ENCODE measurements around the gene SEZ6L.

The SEZ6L gene

DNA sequence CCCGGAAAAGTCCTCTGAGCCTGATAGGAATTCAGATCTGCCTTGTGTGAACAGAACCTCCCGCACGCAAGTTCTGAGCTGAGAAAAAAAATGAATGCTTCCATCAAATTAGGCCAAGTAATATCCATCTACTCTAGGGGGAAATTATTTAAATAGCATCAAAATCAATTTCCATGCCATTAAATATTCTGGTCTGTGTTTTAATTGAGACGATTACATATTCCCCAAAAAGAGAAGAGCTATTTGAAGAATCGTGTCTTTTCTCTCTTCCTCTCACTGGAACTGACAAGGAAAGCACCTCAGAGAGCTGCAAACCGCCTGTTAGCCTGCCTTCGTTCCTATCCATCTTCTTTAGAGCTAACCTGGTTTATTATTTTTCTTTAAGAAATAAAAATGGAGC is 96.0 kb downstream of the SEZ6L start:
- no peak overlapping the region for H3K9ac ChIP-seq (ENCODE audit: low read depth, low read length)
- TF ChIP-seq, protein P1, sequence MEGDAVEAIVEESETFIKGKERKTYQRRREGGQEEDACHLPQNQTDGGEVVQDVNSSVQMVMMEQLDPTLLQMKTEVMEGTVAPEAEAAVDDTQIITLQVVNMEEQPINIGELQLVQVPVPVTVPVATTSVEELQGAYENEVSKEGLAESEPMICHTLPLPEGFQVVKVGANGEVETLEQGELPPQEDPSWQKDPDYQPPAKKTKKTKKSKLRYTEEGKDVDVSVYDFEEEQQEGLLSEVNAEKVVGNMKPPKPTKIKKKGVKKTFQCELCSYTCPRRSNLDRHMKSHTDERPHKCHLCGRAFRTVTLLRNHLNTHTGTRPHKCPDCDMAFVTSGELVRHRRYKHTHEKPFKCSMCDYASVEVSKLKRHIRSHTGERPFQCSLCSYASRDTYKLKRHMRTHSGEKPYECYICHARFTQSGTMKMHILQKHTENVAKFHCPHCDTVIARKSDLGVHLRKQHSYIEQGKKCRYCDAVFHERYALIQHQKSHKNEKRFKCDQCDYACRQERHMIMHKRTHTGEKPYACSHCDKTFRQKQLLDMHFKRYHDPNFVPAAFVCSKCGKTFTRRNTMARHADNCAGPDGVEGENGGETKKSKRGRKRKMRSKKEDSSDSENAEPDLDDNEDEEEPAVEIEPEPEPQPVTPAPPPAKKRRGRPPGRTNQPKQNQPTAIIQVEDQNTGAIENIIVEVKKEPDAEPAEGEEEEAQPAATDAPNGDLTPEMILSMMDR (IDR thresholded peaks at IDR 0.05; ENCODE audit: borderline replicate concordance, extremely low read depth, low read length, poor library complexity, severe bottlenecking), result no peak
- no peak for TF ChIP-seq EZH2 (IDR thresholded peaks at IDR 0.05; ENCODE audit: borderline replicate concordance, low read depth, low read length, severe bottlenecking)
- no peaks in the 10 kb centered on the region for H3K79me2 ChIP-seq (ENCODE audit: insufficient read depth, low read length)
- no peak for ATAC-seq (ENCODE audit: insufficient read depth, low read depth)
- no peaks in the 10 kb centered on the region for H3K4me1 ChIP-seq (ENCODE audit: insufficient read depth, low read length)
- DNase-seq, result no peak
- H3K4me2 ChIP-seq (ENCODE audit: insufficient read depth, low read length), result no peak overlapping the region
- H3K4me3 ChIP-seq (ENCODE audit: low read depth in 1 of 2, low read length in 2 of 2), result no peak overlapping the region
- H3K9me3 ChIP-seq (ENCODE audit: insufficient read depth, low read length, severe bottlenecking), result no peaks in the 10 kb centered on the region
- H2AFZ ChIP-seq (ENCODE audit: low read depth, low read length), result no peak overlapping the region
- no peaks in the 10 kb centered on the region for H3K36me3 ChIP-seq (ENCODE audit: insufficient read depth, low read length)
- H3K27me3 ChIP-seq (ENCODE audit: insufficient read depth, low read length, poor library complexity), result peaks cover 9% of the 10 kb centered on the region
- no peak overlapping the region for H3K27ac ChIP-seq (ENCODE audit: low read length)
- peaks cover 4% of the 10 kb centered on the region; the same call in 1 of the 2 replicates for H4K20me1 ChIP-seq (ENCODE audit: insufficient read depth, low read length)

DNA sequence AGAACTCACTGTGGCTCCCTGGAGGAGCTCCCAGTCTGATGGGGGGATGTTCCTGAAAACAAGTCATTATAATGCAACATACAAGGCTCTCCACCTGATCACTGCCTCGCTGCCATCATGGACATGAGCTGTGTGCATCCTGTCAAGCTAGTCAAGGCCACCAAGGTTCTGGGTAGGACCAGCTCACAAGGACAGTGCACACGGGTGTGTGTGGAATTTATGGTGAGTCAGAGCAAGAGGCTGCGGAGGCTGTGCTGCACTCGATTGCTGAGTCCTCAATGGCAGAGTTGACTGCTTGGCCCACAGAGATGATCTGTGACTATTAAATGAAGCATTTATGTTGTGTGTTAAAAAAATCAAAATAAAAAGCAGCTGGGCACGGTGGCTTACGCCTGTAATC is 96.6 kb downstream of the SEZ6L start:
- no peak overlapping the region for H2AFZ ChIP-seq (ENCODE audit: low read depth, low read length)
- H3K36me3 ChIP-seq (ENCODE audit: insufficient read depth, low read length), result no peaks in the 10 kb centered on the region
- no peak overlapping the region for H3K4me3 ChIP-seq (ENCODE audit: low read depth in 1 of 2, low read length in 2 of 2)
- no peak overlapping the region for H3K27ac ChIP-seq (ENCODE audit: low read length)
- no peaks in the 10 kb centered on the region for H3K4me1 ChIP-seq (ENCODE audit: insufficient read depth, low read length)
- TF ChIP-seq EZH2 (IDR thresholded peaks at IDR 0.05; ENCODE audit: borderline replicate concordance, low read depth, low read length, severe bottlenecking), result no peak
- TF ChIP-seq, protein P1 (IDR thresholded peaks at IDR 0.05; ENCODE audit: borderline replicate concordance, extremely low read depth, low read length, poor library complexity, severe bottlenecking), result no peak
- ATAC-seq (ENCODE audit: insufficient read depth, low read depth), result no peak
- no peaks in the 10 kb centered on the region for H3K79me2 ChIP-seq (ENCODE audit: insufficient read depth, low read length)
- H4K20me1 ChIP-seq (ENCODE audit: insufficient read depth, low read length), result peaks cover 4% of the 10 kb centered on the region; the same call in 1 of the 2 replicates
- H3K9me3 ChIP-seq (ENCODE audit: insufficient read depth, low read length, severe bottlenecking), result no peaks in the 10 kb centered on the region
- no peak for DNase-seq
- H3K4me2 ChIP-seq (ENCODE audit: insufficient read depth, low read length), result no peak overlapping the region
- H3K9ac ChIP-seq (ENCODE audit: low read depth, low read length), result no peak overlapping the region
- peaks cover 9% of the 10 kb centered on the region for H3K27me3 ChIP-seq (ENCODE audit: insufficient read depth, low read length, poor library complexity)

DNA sequence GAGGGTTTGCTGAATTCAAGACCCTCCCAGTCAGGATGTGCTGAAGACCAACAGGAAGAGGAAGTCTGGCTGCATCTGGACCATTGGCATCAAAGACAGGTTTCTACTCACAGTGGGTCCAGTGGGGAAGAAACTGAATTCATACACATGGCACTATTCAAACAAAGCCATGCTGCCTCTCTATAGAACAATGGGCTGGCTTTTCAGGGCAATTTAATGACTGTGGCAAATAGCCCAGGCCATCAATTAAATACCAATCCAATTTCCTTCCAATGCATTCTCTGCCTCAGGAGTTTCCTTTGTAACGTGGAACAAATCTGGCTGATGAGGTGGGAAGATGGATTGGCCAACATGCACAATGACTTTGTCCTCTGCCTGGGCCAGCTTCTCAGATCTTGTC is 98.6 kb downstream of the SEZ6L start:
- no peak for TF ChIP-seq EZH2 (IDR thresholded peaks at IDR 0.05; ENCODE audit: borderline replicate concordance, low read depth, low read length, severe bottlenecking)
- TF ChIP-seq, protein P1 (IDR thresholded peaks at IDR 0.05; ENCODE audit: borderline replicate concordance, extremely low read depth, low read length, poor library complexity, severe bottlenecking), result no peak
- Histone ChIP-seq H4K20me1 (ENCODE audit: insufficient read depth, low read length) (peaks cover 4% of the 10 kb centered on the region; the same call in 1 of the 2 replicates), H3K4me2 (ENCODE audit: insufficient read depth, low read length) (no peak overlapping the region), H3K4me3 (ENCODE audit: low read depth in 1 of 2, low read length in 2 of 2) (no peak overlapping the region), H3K79me2 (ENCODE audit: insufficient read depth, low read length) (no peaks in the 10 kb centered on the region), H3K27ac (ENCODE audit: low read length) (no peak overlapping the region), H3K27me3 (ENCODE audit: insufficient read depth, low read length, poor library complexity) (peaks cover 9% of the 10 kb centered on the region), H3K9me3 (ENCODE audit: insufficient read depth, low read length, severe bottlenecking) (no peaks in the 10 kb centered on the region), H3K9ac (ENCODE audit: low read depth, low read length) (no peak overlapping the region), H3K4me1 (ENCODE audit: insufficient read depth, low read length) (no peaks in the 10 kb centered on the region), H2AFZ (ENCODE audit: low read depth, low read length) (no peak overlapping the region), H3K36me3 (ENCODE audit: insufficient read depth, low read length) (no peaks in the 10 kb centered on the region)
- ATAC-seq (ENCODE audit: insufficient read depth, low read depth) (no peak), DNase-seq (no peak)

DNA sequence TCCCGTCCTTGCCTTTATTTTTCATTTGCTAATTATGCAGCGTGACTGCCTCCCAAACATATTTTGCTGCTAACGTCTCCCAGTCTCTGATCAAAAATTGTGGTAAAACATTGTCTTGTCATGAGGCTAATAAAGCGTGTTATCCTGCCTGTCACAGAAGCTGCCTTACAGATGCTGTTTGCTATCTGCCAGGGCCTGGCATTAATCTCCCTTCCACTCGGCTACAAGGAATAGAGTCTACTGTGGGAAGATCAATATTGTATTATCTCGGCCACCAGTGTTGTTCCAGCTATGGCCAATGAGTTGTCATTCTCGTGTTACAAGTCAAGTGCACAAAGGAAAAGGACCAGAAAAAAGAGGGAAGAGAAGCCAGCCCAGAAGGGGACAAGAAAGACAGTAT is 100.3 kb downstream of the SEZ6L start:
- ATAC-seq (ENCODE audit: insufficient read depth, low read depth), result no peak
- DNase-seq, result no peak
- no peak overlapping the region for H3K9ac ChIP-seq (ENCODE audit: low read depth, low read length)
- no peaks in the 10 kb centered on the region for H3K36me3 ChIP-seq (ENCODE audit: insufficient read depth, low read length)
- H3K27me3 ChIP-seq (ENCODE audit: insufficient read depth, low read length, poor library complexity), result peaks cover 10% of the 10 kb centered on the region
- no peak overlapping the region for H3K4me3 ChIP-seq (ENCODE audit: low read depth in 1 of 2, low read length in 2 of 2)
- no peaks in the 10 kb centered on the region for H3K4me1 ChIP-seq (ENCODE audit: insufficient read depth, low read length)
- TF ChIP-seq, protein P1 (IDR thresholded peaks at IDR 0.05; ENCODE audit: borderline replicate concordance, extremely low read depth, low read length, poor library complexity, severe bottlenecking), result no peak
- no peak for TF ChIP-seq EZH2 (IDR thresholded peaks at IDR 0.05; ENCODE audit: borderline replicate concordance, low read depth, low read length, severe bottlenecking)
- no peak overlapping the region for H2AFZ ChIP-seq (ENCODE audit: low read depth, low read length)
- no peaks in the 10 kb centered on the region; the same call in 1 of the 2 replicates for H4K20me1 ChIP-seq (ENCODE audit: insufficient read depth, low read length)
- H3K9me3 ChIP-seq (ENCODE audit: insufficient read depth, low read length, severe bottlenecking), result no peaks in the 10 kb centered on the region
- H3K4me2 ChIP-seq (ENCODE audit: insufficient read depth, low read length), result no peak overlapping the region
- no peaks in the 10 kb centered on the region for H3K79me2 ChIP-seq (ENCODE audit: insufficient read depth, low read length)
- no peak overlapping the region for H3K27ac ChIP-seq (ENCODE audit: low read length)

Measured in DND-41 (cell line).